SU-DHL-6 (cell line): ENCODE data around the gene WIPF3.

Experiments used
- EZH2phosphoT487 ChIP-seq: fragments of 200-600 bp; sonication (generic), shearing (Covaris generic); conservative IDR thresholded peaks from 2 replicates; pipeline ENCODE4 v1.6.1; 2018; ENCODE audit warnings: mild to moderate bottlenecking, antibody characterized with exemption, low read length, moderate library complexity, mixed read lengths
- TF ChIP-seq, protein P1 (sequence below): fragments of 200-600 bp; sonication (generic); IDR thresholded peaks from one replicate; pipeline ENCODE4 v1.5.1; 2017; ENCODE audit warnings: antibody characterized with exemption, mild to moderate bottlenecking, low read length, moderate library complexity; ENCODE audit not compliant: insufficient read depth, poor library complexity, severe bottlenecking

DNA sequence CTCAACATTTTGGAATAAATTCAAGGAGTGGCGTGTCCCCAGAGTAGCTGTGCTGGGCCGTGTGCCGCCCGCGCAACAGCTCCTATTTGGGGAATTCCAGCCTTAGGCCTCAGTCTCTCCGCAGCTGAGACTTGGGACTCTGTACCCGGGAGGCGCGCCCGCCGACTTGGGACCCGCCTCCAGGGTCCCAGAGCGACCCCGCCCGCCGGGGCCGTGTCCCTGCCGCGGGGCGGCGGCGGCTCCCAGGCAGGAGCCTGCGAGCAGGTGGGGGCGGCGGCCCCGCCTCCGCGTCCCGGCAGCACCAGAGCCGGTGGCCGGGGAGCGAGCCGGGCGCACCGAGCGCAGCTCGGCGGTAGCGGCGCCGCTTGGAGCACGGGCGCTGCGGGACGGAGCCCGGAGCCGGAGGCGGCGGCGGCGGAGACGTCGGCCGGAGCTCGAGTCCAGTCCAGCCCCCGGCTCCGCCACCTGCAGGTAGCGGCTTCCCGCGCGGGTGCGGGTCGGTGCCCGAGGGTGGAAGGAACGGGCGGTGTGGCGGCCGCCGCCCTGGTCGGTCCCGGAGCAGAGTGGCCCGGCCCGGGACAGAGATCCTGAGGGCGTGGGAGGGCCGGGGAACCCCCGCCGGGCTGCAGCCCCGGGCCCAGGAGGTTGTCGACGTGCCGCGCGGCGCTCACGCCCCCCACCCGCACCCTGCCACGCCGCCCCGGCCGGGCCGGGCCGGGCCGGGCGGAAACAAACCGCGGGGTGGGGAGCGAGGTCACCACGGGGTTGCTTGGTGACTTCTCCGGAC is at the start of gene WIPF3:
- TF ChIP-seq, protein P1, sequence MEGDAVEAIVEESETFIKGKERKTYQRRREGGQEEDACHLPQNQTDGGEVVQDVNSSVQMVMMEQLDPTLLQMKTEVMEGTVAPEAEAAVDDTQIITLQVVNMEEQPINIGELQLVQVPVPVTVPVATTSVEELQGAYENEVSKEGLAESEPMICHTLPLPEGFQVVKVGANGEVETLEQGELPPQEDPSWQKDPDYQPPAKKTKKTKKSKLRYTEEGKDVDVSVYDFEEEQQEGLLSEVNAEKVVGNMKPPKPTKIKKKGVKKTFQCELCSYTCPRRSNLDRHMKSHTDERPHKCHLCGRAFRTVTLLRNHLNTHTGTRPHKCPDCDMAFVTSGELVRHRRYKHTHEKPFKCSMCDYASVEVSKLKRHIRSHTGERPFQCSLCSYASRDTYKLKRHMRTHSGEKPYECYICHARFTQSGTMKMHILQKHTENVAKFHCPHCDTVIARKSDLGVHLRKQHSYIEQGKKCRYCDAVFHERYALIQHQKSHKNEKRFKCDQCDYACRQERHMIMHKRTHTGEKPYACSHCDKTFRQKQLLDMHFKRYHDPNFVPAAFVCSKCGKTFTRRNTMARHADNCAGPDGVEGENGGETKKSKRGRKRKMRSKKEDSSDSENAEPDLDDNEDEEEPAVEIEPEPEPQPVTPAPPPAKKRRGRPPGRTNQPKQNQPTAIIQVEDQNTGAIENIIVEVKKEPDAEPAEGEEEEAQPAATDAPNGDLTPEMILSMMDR: no peak
- no peak for TF ChIP-seq EZH2phosphoT487
